ENCODE measurements around the gene ASIC2.

The ASIC2 gene

GRCh38 chr17:33152783-33153182, 140.3 kb downstream of the ASIC2 start:
- DNase-seq (ENCODE audit: low read depth), result no peak

- DNase-seq (ENCODE audit: low read depth), result no peak
Measured at GRCh38 chr17:33151565-33151964, 141.5 kb downstream of the ASIC2 start.

- DNase-seq (ENCODE audit: low read depth), result no peak
Measured at GRCh38 chr17:33145941-33146340, 147.2 kb downstream of the ASIC2 start.

DNA sequence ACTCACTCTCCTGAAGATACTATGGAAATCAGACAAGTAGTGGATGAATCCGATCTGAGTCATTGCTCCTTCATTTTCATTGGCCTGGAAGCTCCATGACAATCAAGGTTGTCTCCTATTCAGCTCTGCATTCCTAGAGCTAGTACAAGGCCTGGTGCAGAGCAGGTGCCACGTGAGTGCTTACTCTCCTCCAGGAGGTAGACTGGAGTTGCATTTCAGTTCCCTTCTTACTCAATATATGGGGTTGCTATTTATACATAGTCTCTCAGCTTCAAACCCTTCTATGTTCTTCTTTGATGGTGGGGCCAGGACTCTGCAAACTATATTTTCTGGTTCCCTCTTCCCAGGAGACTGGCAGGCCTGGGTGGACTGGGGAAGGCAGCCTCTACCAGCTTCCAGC, 148.3 kb downstream of the ASIC2 start:
- no peak for DNase-seq (ENCODE audit: low read depth)

- no peak for DNase-seq (ENCODE audit: low read depth)
Measured at GRCh38 chr17:33142705-33143299, 150.3 kb downstream of the ASIC2 start.

GRCh38 chr17:33140413-33141099, 152.5 kb downstream of the ASIC2 start:
- no peak for DNase-seq (ENCODE audit: low read depth)

GRCh38 chr17:33138627-33139026, 154.5 kb downstream of the ASIC2 start:
- DNase-seq (ENCODE audit: low read depth), result no peak

GRCh38 chr17:33137426-33137825, 155.7 kb downstream of the ASIC2 start:
- DNase-seq (ENCODE audit: low read depth), result no peak

DNA sequence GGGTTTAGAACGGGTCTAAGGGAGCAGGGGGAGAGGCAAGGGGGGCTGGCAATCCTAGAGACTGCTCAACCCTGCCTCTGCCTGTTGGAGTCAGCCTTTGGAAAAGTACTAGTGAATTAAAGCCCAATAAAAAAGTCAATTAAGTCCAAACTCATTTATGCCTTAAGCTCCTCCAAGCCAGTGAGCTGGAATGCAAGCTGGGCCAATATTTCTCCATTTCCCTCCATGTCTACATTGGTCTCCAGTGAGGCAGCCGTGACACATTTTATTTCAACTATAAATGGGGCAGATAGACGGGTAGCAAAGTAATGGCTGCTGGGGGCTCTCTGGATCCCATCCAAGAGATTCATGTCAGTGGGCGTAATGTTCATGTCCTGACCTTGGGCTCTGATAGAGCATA, 157.4 kb downstream of the ASIC2 start:
- no peak for DNase-seq (ENCODE audit: low read depth)

GRCh38 chr17:33131620-33132019, 161.5 kb downstream of the ASIC2 start:
- DNase-seq (ENCODE audit: low read depth), result no peak

DNA sequence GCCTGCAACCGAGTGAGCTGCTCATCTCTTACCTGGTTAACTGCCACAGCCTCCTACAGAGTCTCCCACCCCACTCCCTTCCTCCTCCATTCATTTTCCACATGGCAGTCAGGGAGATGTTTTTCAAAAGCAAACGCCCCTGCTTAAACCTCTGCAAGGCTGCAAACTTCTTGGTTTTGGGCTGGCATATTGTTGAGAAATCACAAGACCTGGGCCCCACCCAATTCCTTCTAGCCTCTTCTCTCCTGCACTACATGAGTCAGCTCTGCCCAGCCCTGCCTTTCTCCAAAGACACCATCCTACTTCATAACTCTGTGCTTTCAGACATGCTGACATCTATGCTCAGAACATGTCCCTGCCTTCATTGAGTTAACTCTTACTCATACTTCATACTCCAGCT, 165.4 kb downstream of the ASIC2 start:
- no peak for DNase-seq (ENCODE audit: low read depth)

GRCh38 chr17:33126086-33126485, 167.0 kb downstream of the ASIC2 start:
- no peak for DNase-seq (ENCODE audit: low read depth)

- DNase-seq (ENCODE audit: low read depth), result no peak
Measured at GRCh38 chr17:33125552-33125950, 167.5 kb downstream of the ASIC2 start.

- DNase-seq (ENCODE audit: low read depth), result no peak
Measured at GRCh38 chr17:33124871-33125551, 168.1 kb downstream of the ASIC2 start.

- no peak for DNase-seq (ENCODE audit: low read depth)
Measured at GRCh38 chr17:33124185-33124584, 168.9 kb downstream of the ASIC2 start.

DNA sequence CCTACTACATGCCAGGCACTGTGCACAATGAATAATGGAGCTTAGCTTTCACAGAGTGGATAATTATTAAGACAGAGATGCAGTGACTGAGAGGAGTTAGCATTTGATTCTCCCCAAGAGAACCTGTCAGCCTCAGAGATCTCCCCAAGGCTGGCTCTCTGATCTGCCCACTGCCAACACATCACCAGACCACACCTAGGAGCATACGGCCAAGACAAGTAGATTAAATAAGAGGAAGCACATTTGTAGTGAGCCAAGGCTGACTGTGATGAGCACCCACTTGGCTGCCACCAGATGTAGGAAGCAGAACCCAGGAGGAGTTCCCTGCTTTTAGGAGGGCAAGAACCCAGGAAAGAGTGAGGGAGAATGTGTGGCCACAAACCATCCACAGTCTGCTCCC, 171.3 kb downstream of the ASIC2 start:
- no peak for DNase-seq (ENCODE audit: low read depth)

DNA sequence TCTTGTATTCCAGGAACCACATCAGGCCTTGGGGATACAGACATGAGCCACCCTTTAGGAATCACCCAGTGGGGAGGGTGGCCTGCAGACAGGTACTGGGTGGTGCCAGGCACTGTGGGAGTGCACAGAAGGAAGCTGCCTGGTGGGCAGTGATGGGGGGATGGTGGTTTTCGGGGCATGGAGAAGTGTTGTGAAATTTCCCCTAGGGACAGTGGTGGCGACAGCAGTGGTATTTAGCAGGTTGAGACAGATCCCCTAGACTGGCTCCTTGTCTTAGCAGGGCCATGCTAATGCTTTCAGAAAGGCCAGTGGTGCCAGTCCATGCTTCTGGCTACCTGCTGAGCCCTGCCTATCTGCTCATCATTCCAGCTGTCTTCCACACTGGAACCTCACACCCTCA, 171.8 kb downstream of the ASIC2 start:
- no peak for DNase-seq (ENCODE audit: low read depth)

DNA sequence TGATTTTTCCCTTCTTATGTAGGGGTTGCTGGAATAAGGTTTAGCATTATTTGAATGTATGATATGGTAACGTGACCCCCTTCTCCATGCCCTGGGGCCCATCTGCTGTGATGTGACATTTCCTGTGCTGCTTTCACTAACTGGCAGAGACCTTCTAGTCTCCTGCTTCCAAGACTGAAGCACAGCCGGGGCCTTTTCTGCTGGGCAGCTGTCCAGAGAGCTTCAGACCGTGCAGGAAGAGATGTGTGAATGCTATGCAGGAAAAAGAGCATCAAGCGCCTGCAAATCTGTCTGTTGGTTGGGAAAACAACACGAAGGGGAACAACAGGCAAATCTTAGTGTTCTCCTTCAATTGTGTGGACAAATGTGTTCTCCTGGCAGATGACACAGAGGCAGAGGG, 173.0 kb downstream of the ASIC2 start:
- no peak for DNase-seq (ENCODE audit: low read depth)

GRCh38 chr17:33118391-33119075, 174.6 kb downstream of the ASIC2 start:
- no peak for DNase-seq (ENCODE audit: low read depth)

DNA sequence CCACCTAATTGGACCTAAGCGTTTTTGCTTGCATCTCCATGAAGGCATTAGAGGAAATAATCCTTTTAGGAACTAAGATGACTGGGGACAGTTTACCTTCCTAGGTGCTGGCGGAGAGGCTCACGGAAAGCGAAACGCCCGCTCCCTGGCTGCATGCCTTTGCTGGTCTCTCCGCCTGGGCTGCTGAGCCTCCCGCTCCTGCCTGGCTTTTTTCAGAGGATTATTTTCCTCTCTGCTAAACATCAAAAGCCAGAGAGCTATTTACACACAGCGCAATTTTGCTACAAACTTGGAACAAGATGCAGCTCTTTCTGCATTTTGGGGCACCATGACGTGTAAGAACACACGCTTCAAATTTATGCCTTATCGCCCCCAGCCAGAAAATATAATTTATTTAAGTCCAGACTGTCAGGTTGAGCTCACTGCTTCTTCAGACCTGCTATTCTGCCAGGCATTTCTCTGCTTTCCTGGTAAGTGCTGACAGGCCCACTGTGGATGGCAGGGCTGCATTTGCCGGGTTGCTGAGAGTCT, 177.0 kb downstream of the ASIC2 start:
- DNase-seq (ENCODE audit: low read depth), result no peak

- no peak for DNase-seq (ENCODE audit: low read depth)
Measured at GRCh38 chr17:33115366-33115765, 177.7 kb downstream of the ASIC2 start.

GRCh38 chr17:33113991-33114370, 179.1 kb downstream of the ASIC2 start:
- DNase-seq (ENCODE audit: low read depth), result no peak
